Endothelial cell (in vitro differentiated cells): ENCODE measurements around the gene NDUFS2. TPM values are rescaled to one million over a fixed set of nuclear protein-coding genes. Genes with fewer than 3 reads are reported as not detected.

ENCODE experiments used
- DNase-seq: peaks from one replicate; pipeline ENCODE4 v3.0.0; 2021; ENCODE audit warnings: low spot score
- H3K27ac Mint-ChIP-seq: one replicate; pipeline ENCODE4 v1.8.0; 2021; ENCODE audit warnings: mixed read lengths, inconsistent platforms; ENCODE audit not compliant: unreplicated experiment
- H3K27me3 Mint-ChIP-seq: one replicate; pipeline ENCODE4 v1.8.0; 2021; ENCODE audit warnings: mild to moderate bottlenecking, moderate library complexity, mixed read lengths, inconsistent platforms; ENCODE audit not compliant: unreplicated experiment
- H3K36me3 Mint-ChIP-seq: one replicate; pipeline ENCODE4 v1.8.0; 2021; ENCODE audit warnings: mild to moderate bottlenecking, low read depth, mixed read lengths, inconsistent platforms; ENCODE audit not compliant: unreplicated experiment
- H3K4me1 Mint-ChIP-seq: one replicate; pipeline ENCODE4 v1.8.0; 2021; ENCODE audit warnings: mild to moderate bottlenecking, mixed read lengths, inconsistent platforms; ENCODE audit not compliant: unreplicated experiment
- H3K4me3 Mint-ChIP-seq: one replicate; pipeline ENCODE4 v1.8.0; 2021; ENCODE audit warnings: mild to moderate bottlenecking, mixed read lengths, inconsistent platforms; ENCODE audit not compliant: unreplicated experiment
- H3K9me3 Mint-ChIP-seq: one replicate; pipeline ENCODE4 v1.8.0; 2021; ENCODE audit warnings: mixed read lengths, inconsistent platforms; ENCODE audit not compliant: unreplicated experiment
- CTCF ChIP-seq: fragments of 200-600 bp; sonication (generic); IDR thresholded peaks from one replicate; pipeline ENCODE4 v1.5.0; 2021; ENCODE audit warnings: antibody characterized with exemption; ENCODE audit not compliant: unreplicated experiment
- total RNA-seq: library from RNA; stranded (reverse); fragmentation: NEBNext Ultra II Directional; extraction: Animal tissue kit (Norgen Biotek cat#: 25700); gene quantifications from one replicate; pipeline ENCODE4 v1.2.1, GENCODE V29; 2021; ENCODE audit not compliant: unreplicated experiment

NDUFS2 gene
- total RNA-seq, 1 donor from 2014 or later = 93.1 TPM

- H3K36me3 Mint-ChIP-seq = peaks cover 7% of the 10 kb centered on the region
- no peak overlapping the region for H3K4me3 Mint-ChIP-seq
- no peak for TF ChIP-seq CTCF
- peaks cover 2% of the 10 kb centered on the region for H3K27me3 Mint-ChIP-seq
- DNase-seq = no peak
- no peak overlapping the region for H3K27ac Mint-ChIP-seq
- H3K9me3 Mint-ChIP-seq = no peaks in the 10 kb centered on the region
- peaks cover 9% of the 10 kb centered on the region for H3K4me1 Mint-ChIP-seq
Measured at GRCh38 chr1:161233102-161233501, 30.9 kb downstream of the NDUFS2 start.

- TF ChIP-seq CTCF = no peak
- Mint-ChIP-seq H3K27ac (no peak overlapping the region), H3K27me3 (peaks cover 2% of the 10 kb centered on the region), H3K4me1 (no peaks in the 10 kb centered on the region), H3K36me3 (no peaks in the 10 kb centered on the region), H3K9me3 (no peaks in the 10 kb centered on the region), H3K4me3 (no peak overlapping the region)
- no peak for DNase-seq
Measured at GRCh38 chr1:161235957-161236775, 34.0 kb downstream of the NDUFS2 start.

- Mint-ChIP-seq H3K36me3 (no peaks in the 10 kb centered on the region), H3K4me1 (no peaks in the 10 kb centered on the region), H3K9me3 (no peaks in the 10 kb centered on the region), H3K4me3 (no peak within 1 kb of the TSS), H3K27me3 (peaks cover 2% of the 10 kb centered on the region), H3K27ac (no peak within 1 kb of the TSS)
- no peak for TF ChIP-seq CTCF
- DNase-seq = no peak
Measured at GRCh38 chr1:161238039-161238473, 35.9 kb downstream of the NDUFS2 start, which contains the start of gene NR1I3. Gene NR1I3 (minus strand): TSS chr1:161238203. CDS start chr1:161236565, 1,638 bp downstream.

- no peaks in the 10 kb centered on the region for H3K4me1 Mint-ChIP-seq
Measured at GRCh38 chr1:161241682-161242081, 39.5 kb downstream of the NDUFS2 start.

More at GRCh38 chr1:161241682-161242081, 39.5 kb downstream of the NDUFS2 start:
- Mint-ChIP-seq H3K27me3 (no peaks in the 10 kb centered on the region), H3K9me3 (peaks cover 6% of the 10 kb centered on the region), H3K4me3 (no peak overlapping the region), H3K27ac (no peak overlapping the region), H3K36me3 (no peaks in the 10 kb centered on the region)
- DNase-seq = no peak
- no peak for TF ChIP-seq CTCF
